Mesendoderm (in vitro differentiated cells): ENCODE results near the gene PEPD.

Experiments
- DNase-seq: peaks from one replicate; pipeline ENCODE4 v3.0.0; 2013
- H2AK5ac ChIP-seq: 2 replicates; pipeline ENCODE4 v1.6.1; 2013; ENCODE audit warnings: low read length, inconsistent platforms
- H2BK120ac ChIP-seq: 2 replicates; pipeline ENCODE4 v1.6.1; 2013; ENCODE audit warnings: low read depth, mild to moderate bottlenecking, low read length, moderate library complexity, mixed read lengths
- H2BK15ac ChIP-seq: replicated peaks from 2 replicates; pipeline ENCODE4 v1.6.1; 2013; ENCODE audit warnings: low read depth, mild to moderate bottlenecking, moderate library complexity
- H2BK5ac ChIP-seq: 2 replicates; pipeline ENCODE4 v1.6.1; 2013; ENCODE audit warnings: low read length, inconsistent platforms
- H3K18ac ChIP-seq: 2 replicates; pipeline ENCODE4 v1.6.1; 2013; ENCODE audit warnings: mild to moderate bottlenecking, low read length, mixed read lengths
- H3K23ac ChIP-seq: one replicate; pipeline ENCODE4 v1.6.1; 2013; ENCODE audit warnings: low read length
- H3K27ac ChIP-seq: 2 replicates; pipeline ENCODE4 v1.5.1; 2013; ENCODE audit warnings: low read depth, mild to moderate bottlenecking, inconsistent platforms, low read length, moderate library complexity
- H3K27me3 ChIP-seq: 2 replicates; pipeline ENCODE4 v1.6.1; 2013; ENCODE audit warnings: low read length, control low read depth, mild to moderate bottlenecking, inconsistent platforms; ENCODE audit not compliant: insufficient read depth, poor library complexity
- H3K36me3 ChIP-seq: 2 replicates; pipeline ENCODE4 v1.6.1; 2013; ENCODE audit warnings: low read length, inconsistent platforms; ENCODE audit not compliant: control insufficient read depth, insufficient read depth
- H3K4ac ChIP-seq: one replicate; pipeline ENCODE4 v1.6.1; 2013; ENCODE audit warnings: low read depth, mild to moderate bottlenecking, low read length, moderate library complexity
- H3K4me1 ChIP-seq: 2 replicates; pipeline ENCODE4 v1.6.1; 2013; ENCODE audit warnings: low read depth, low read length, inconsistent platforms; ENCODE audit not compliant: control insufficient read depth
- H3K4me2 ChIP-seq: 2 replicates; pipeline ENCODE4 v1.6.1; 2013; ENCODE audit warnings: low read length
- H3K4me3 ChIP-seq: 2 replicates; pipeline ENCODE4 v1.5.1; 2013; ENCODE audit warnings: mild to moderate bottlenecking, low read length
- H3K56ac ChIP-seq: one replicate; pipeline ENCODE4 v1.6.1; 2013; ENCODE audit warnings: low read length
- H3K79me1 ChIP-seq: 2 replicates; pipeline ENCODE4 v1.6.1; 2013; ENCODE audit warnings: low read length, inconsistent platforms
- H3K79me2 ChIP-seq: 2 replicates; pipeline ENCODE4 v1.6.1; 2013; ENCODE audit warnings: mild to moderate bottlenecking, low read length; ENCODE audit not compliant: control insufficient read depth, insufficient read depth
- H3K9ac ChIP-seq: 2 replicates; pipeline ENCODE4 v1.6.1; 2013; ENCODE audit warnings: low read length, inconsistent platforms
- H4K5ac ChIP-seq: one replicate; pipeline ENCODE4 v1.6.1; 2013; ENCODE audit warnings: low read length
- H4K8ac ChIP-seq: one replicate; pipeline ENCODE4 v1.6.1; 2013; ENCODE audit warnings: low read depth, mild to moderate bottlenecking, control low read depth, low read length, moderate library complexity
- WGBS: extraction: QIAGEN DNeasy Blood & Tissue Kit; methylation state at CpG from one replicate; pipeline ENCODE4 v1.1.7; 2013; ENCODE audit warnings: low lambda C conversion rate, missing lambda C conversion rate; ENCODE audit not compliant: insufficient coverage; ENCODE audit errors: extremely low coverage; 5-methylcytosine and 5-hydroxymethylcytosine counted together

The PEPD gene

DNA sequence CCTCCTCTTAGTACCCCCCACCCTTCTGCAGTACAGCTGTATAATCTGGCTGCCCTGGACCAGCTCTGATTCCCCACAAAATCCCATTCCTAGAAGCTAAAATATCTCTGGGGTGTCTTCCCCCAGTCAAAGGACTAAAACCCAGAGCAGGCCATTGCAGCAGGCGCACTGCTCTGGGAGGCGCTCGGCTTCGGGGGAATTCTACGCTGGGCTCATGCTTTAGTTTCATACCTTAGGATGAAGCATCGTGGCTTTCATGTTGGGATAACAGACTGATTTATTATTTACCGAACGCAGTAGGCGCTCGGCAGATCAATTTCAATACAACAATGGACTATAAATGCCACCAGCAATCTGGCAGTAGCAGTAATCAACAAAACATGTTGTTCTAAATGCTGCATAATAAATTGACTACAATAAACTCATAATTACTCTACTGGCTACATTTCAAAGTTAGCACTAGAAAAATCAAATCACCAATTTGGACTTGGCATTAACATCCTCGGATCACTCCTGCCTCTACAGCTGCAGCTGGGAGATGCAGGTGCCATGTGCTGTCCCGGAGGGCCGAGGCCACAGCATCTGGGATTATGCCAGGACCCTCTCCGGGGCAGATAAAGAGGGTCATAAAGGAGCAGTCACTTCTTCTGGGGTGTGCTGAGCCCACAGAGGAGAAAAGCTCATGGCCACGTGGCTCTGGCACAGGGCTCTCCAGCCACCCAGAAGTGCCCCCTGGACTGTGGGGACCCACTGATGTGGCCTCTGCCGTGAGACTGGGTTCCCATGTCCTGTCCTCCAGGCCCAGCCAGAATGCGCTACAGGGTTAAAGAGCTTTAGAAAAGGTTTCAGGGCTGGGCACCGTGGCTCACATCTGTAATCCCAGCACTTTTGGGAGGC is 112.8 kb downstream of the PEPD start:
- no peak for DNase-seq
- Histone ChIP-seq H3K79me2 (no peaks in the 10 kb centered on the region), H3K23ac (no peak overlapping the region), H2BK5ac (no peak overlapping the region), H4K8ac (no peak overlapping the region), H3K9ac (no peak overlapping the region), H3K4me1 (peaks cover 2% of the 10 kb centered on the region), H3K4me2 (no peak overlapping the region), H2BK15ac (no peak overlapping the region), H3K79me1 (no peaks in the 10 kb centered on the region), H3K27ac (no peak overlapping the region), H2BK120ac (no peak overlapping the region), H3K18ac (no peak overlapping the region), H3K4me3 (no peak overlapping the region), H3K36me3 (no peaks in the 10 kb centered on the region), H2AK5ac (no peak overlapping the region), H3K56ac (no peak overlapping the region), H4K5ac (no peak overlapping the region), H3K27me3 (no peaks in the 10 kb centered on the region), H3K4ac (no peak overlapping the region)
- no CpG with 5 or more reads among the region's 18 CpGs for WGBS

DNA sequence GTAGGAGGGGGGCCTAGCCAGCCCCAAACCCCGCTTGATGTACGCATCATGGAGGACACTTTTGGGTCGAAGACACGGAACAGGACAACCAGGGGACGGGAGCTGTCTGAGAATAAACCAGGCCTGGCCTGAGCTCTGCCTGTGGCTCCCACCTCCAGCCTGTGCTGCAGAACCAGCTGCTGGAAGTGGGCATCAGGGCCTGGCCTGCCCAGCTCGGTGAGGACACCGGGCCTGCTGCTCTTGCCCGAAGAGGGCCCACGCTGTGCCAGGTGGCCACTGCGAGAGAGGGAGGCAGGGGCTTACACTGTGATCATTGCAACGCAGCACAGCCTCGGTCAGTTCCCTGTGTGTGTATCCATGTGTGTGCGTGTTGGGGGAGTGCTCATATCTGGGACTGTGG is 113.5 kb downstream of the PEPD start:
- peaks cover 2% of the 10 kb centered on the region for H3K4me1 ChIP-seq
- DNase-seq = no peak
- H3K27me3 ChIP-seq = no peaks in the 10 kb centered on the region
- no peaks in the 10 kb centered on the region for H3K36me3 ChIP-seq
- H2BK120ac ChIP-seq = no peak overlapping the region
- no peak overlapping the region for H2AK5ac ChIP-seq
- H2BK5ac ChIP-seq = no peak overlapping the region
- no peak overlapping the region for H4K5ac ChIP-seq
- H3K4me3 ChIP-seq = no peak overlapping the region
- H3K79me1 ChIP-seq = no peaks in the 10 kb centered on the region
- no peak overlapping the region for H3K56ac ChIP-seq
- no peak overlapping the region for H2BK15ac ChIP-seq
- no peak overlapping the region for H3K18ac ChIP-seq
- H4K8ac ChIP-seq = no peak overlapping the region
- no CpG with 5 or more reads among the region's 13 CpGs for WGBS
- no peak overlapping the region for H3K9ac ChIP-seq
- no peak overlapping the region for H3K4ac ChIP-seq
- no peak overlapping the region for H3K23ac ChIP-seq
- no peaks in the 10 kb centered on the region for H3K79me2 ChIP-seq
- H3K4me2 ChIP-seq = no peak overlapping the region
- H3K27ac ChIP-seq = no peak overlapping the region

DNA sequence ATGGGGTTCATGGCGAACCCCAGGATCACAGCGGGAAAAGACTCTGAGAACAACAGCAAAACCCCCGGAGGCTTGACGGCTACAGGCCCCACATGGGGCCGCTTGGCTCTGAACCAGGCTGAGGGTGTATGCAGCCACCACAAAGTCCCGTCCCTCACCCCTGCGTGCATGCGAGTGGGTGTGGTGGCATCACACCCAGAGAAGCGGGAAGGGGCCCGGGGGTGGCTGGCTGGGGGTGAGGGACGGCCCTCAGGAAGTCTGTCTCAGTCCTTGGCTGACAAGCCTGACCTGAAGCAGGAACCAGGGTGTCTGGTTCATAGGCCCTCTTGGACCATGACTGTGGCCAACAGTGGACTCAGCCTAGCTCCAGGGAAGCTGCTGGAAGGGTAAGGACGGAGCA is 113.9 kb downstream of the PEPD start:
- Histone ChIP-seq H3K56ac (no peak overlapping the region), H2BK5ac (no peak overlapping the region), H3K79me2 (no peaks in the 10 kb centered on the region), H3K23ac (no peak overlapping the region), H4K8ac (no peak overlapping the region), H2AK5ac (no peak overlapping the region), H3K4me1 (peaks cover 2% of the 10 kb centered on the region), H3K18ac (no peak overlapping the region), H3K27me3 (no peaks in the 10 kb centered on the region), H3K79me1 (no peaks in the 10 kb centered on the region), H2BK120ac (no peak overlapping the region), H3K9ac (no peak overlapping the region), H3K36me3 (no peaks in the 10 kb centered on the region), H3K4me3 (no peak overlapping the region), H3K4me2 (no peak overlapping the region), H3K27ac (no peak overlapping the region), H2BK15ac (no peak overlapping the region), H3K4ac (no peak overlapping the region), H4K5ac (no peak overlapping the region)
- no CpG with 5 or more reads among the region's 12 CpGs for WGBS
- no peak for DNase-seq

DNA sequence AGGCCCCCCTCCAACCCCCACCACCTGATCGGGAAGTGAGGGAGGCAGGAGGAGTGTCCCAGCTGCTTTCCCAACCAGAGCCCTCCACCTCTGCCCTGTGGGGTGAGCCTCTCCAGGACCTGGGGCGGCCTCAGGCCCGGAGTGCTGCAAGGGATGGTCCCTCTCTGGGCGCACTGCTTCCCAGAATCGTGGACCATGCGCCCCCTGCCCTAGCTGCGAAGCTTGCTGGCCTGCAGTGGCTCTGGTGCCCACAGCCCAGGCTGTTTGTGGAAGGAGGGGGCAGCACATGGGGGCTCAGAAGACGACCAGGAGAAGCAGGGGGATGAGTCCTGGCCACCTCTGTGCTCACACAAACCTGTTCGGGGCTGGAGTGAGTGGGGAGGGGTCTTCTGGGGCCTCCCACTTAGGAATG is 114.4 kb downstream of the PEPD start:
- Histone ChIP-seq H3K4ac (no peak overlapping the region), H3K56ac (no peak overlapping the region), H4K5ac (no peak overlapping the region), H2BK120ac (no peak overlapping the region), H3K4me2 (no peak overlapping the region), H4K8ac (no peak overlapping the region), H3K18ac (no peak overlapping the region), H2BK5ac (no peak overlapping the region), H3K9ac (no peak overlapping the region), H3K27ac (no peak overlapping the region), H3K23ac (no peak overlapping the region), H2AK5ac (no peak overlapping the region), H3K79me2 (no peaks in the 10 kb centered on the region), H3K4me3 (no peak overlapping the region), H3K27me3 (no peaks in the 10 kb centered on the region), H3K4me1 (peaks cover 2% of the 10 kb centered on the region), H2BK15ac (no peak overlapping the region), H3K79me1 (no peaks in the 10 kb centered on the region), H3K36me3 (no peaks in the 10 kb centered on the region)
- no peak for DNase-seq
- WGBS = no CpG with 5 or more reads among the region's 9 CpGs

DNA sequence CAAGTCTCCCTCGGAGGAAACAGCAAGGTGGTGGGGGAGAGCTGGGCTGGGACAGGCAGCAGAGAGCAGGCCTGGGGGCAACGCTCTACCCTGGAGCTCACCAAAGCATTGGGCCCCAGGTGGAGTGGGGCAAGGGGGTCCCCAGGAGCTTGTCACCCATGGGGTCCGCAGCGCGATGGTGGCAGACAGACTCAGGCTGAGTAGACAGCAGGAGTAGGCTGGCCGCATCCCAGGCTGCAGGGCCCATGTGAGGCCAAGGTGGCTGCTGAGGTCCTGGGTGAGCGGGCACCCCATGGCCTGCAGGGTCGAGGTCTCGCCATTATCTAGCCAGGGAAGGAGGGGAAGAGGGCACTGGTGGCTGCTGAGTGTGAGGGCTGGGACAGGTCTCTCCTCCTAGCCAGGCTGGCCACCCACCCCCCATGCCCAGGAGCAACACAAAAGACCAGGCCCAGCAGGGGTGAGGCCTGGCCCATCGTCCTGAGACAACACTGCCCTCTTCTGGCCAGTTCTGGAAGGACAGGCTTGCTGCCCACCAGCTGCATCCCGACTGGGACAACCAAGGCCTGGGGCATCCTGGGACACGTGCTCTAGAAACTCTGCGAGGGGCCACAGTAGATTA is 115.0 kb downstream of the PEPD start:
- H3K4me2 ChIP-seq = no peak overlapping the region
- no peak overlapping the region for H2BK5ac ChIP-seq
- H3K4me3 ChIP-seq = no peak overlapping the region
- H3K4me1 ChIP-seq = peaks cover 2% of the 10 kb centered on the region
- H4K8ac ChIP-seq = no peak overlapping the region
- no peak overlapping the region for H3K18ac ChIP-seq
- no peak overlapping the region for H4K5ac ChIP-seq
- H3K79me2 ChIP-seq = no peaks in the 10 kb centered on the region
- H2BK15ac ChIP-seq = no peak overlapping the region
- H2AK5ac ChIP-seq = peak overlapping the region; percentile 22
- no CpG with 5 or more reads among the region's 13 CpGs for WGBS
- no peaks in the 10 kb centered on the region for H3K36me3 ChIP-seq
- H3K9ac ChIP-seq = peak overlapping the region; percentile 62
- no peak overlapping the region for H3K27ac ChIP-seq
- no peaks in the 10 kb centered on the region for H3K27me3 ChIP-seq
- no peak overlapping the region for H3K4ac ChIP-seq
- no peak overlapping the region for H2BK120ac ChIP-seq
- H3K56ac ChIP-seq = peak overlapping the region; percentile 73
- no peak overlapping the region for H3K23ac ChIP-seq
- peak; percentile 81 for DNase-seq
- H3K79me1 ChIP-seq = no peaks in the 10 kb centered on the region
